ENCODE results near the gene SLC37A1.
A peak's percentile ranks its signal among the peaks of the same experiment; 100 is the strongest.

Gene SLC37A1

GRCh38 chr21:42580793-42581321, 67.2 kb downstream of the SLC37A1 start:
- DNase-seq = no peak

- DNase-seq = no peak
Measured at GRCh38 chr21:42581336-42581992, 67.8 kb downstream of the SLC37A1 start.

GRCh38 chr21:42581993-42582786, 68.5 kb downstream of the SLC37A1 start:
- DNase-seq = no peak

- DNase-seq = no peak
Measured at GRCh38 chr21:42582787-42583476, 69.3 kb downstream of the SLC37A1 start.

GRCh38 chr21:42583477-42584295, 70.0 kb downstream of the SLC37A1 start:
- no peak for DNase-seq

GRCh38 chr21:42584296-42584641, 70.6 kb downstream of the SLC37A1 start:
- DNase-seq = no peak

GRCh38 chr21:42585881-42586280, 72.2 kb downstream of the SLC37A1 start:
- no peak for DNase-seq

GRCh38 chr21:42586406-42586805, 72.8 kb downstream of the SLC37A1 start:
- no peak for DNase-seq

GRCh38 chr21:42587036-42587435, 73.4 kb downstream of the SLC37A1 start:
- DNase-seq = no peak

GRCh38 chr21:42590431-42591131, 76.9 kb downstream of the SLC37A1 start:
- DNase-seq = no peak

GRCh38 chr21:42591170-42591869, 77.7 kb downstream of the SLC37A1 start:
- DNase-seq = no peak

- DNase-seq = no peak
Measured at GRCh38 chr21:42592156-42592820, 78.6 kb downstream of the SLC37A1 start.

GRCh38 chr21:42593007-42593814, 79.6 kb downstream of the SLC37A1 start:
- peak; percentile 76 for DNase-seq

- DNase-seq = no peak
Measured at GRCh38 chr21:42594616-42595282, 81.1 kb downstream of the SLC37A1 start.

GRCh38 chr21:42595283-42596187, 81.9 kb downstream of the SLC37A1 start:
- no peak for DNase-seq

- DNase-seq = no peak
Measured at GRCh38 chr21:42596657-42597056, 83.0 kb downstream of the SLC37A1 start.

GRCh38 chr21:42597487-42598158, 84.0 kb downstream of the SLC37A1 start:
- DNase-seq = no peak
